Rectal smooth muscle tissue (tissue), 1 donor: ENCODE measurements around the gene PARD6B.
"Not testable (repeated sequence)": the region's sequence is repeated elsewhere in the genome, so short reads cannot be mapped to it uniquely, and the experiment has no call there.

Experiments used
- H3K27ac ChIP-seq: one replicate; pipeline ENCODE4 v1.7.0; 2013; ENCODE audit warnings: low read depth, low read length, inconsistent platforms
- H3K27me3 ChIP-seq: one replicate; pipeline ENCODE4 v1.7.0; 2013; ENCODE audit warnings: low read length; ENCODE audit not compliant: control insufficient read depth, insufficient read depth
- H3K36me3 ChIP-seq: one replicate; pipeline ENCODE4 v1.7.0; 2013; ENCODE audit warnings: low read length; ENCODE audit not compliant: control insufficient read depth, insufficient read depth
- H3K4me1 ChIP-seq: one replicate; pipeline ENCODE4 v1.7.0; 2013; ENCODE audit warnings: low read length; ENCODE audit not compliant: control insufficient read depth, insufficient read depth
- H3K4me3 ChIP-seq: one replicate; pipeline ENCODE4 v1.7.0; 2013; ENCODE audit warnings: low read length
- H3K9ac ChIP-seq: one replicate; pipeline ENCODE4 v1.7.0; 2013; ENCODE audit warnings: low read length

PARD6B gene

DNA sequence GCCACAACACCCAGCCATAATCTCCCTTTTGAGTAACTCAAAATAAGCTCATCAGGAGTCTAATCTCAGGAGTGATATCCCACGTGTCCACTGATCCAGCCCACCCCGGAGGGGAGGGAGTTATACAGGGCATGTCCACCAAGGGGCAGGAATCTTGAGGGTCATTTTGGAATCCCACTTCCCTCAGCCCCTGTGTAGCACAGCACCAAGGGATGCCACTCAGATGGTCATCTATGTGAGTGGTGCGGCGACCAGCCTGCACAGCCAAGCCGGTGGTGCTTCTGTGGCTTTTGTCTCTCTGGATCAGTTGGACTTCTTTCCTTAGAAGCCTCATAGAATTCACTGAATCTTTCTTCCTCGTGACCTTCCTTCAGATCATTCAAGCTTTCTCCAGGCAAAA, 52.5 kb downstream of the PARD6B start:
- Histone ChIP-seq H3K9ac (no peak overlapping the region), H3K27me3 (no peaks in the 10 kb centered on the region), H3K36me3 (no peaks in the 10 kb centered on the region), H3K4me3 (no peak overlapping the region), H3K4me1 (peaks cover 2% of the 10 kb centered on the region), H3K27ac (no peak overlapping the region)

DNA sequence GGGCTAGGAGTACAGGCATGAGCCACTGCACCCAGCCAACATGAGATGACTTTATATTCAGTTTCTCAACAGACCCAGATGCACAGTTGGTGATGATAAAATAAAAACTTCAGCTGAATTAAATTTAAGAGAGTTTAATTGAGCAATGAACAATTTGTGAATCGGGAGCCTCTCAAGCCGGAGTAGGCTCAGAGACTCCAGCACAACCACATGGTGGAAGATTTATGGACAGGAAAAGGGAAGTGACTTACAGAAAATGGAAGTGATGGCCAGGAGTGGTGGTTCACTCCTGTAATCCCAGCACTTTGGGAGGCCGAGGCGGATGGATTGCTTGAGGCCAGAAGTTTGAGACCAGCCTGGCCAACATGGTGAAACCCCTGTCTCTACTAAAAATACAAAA, 53.1 kb downstream of the PARD6B start:
- H3K27me3 ChIP-seq: no peaks in the 10 kb centered on the region
- no peak overlapping the region for H3K9ac ChIP-seq
- H3K36me3 ChIP-seq: no peaks in the 10 kb centered on the region
- no peak overlapping the region for H3K4me3 ChIP-seq
- H3K27ac ChIP-seq: no peak overlapping the region
- peaks cover 2% of the 10 kb centered on the region for H3K4me1 ChIP-seq

DNA sequence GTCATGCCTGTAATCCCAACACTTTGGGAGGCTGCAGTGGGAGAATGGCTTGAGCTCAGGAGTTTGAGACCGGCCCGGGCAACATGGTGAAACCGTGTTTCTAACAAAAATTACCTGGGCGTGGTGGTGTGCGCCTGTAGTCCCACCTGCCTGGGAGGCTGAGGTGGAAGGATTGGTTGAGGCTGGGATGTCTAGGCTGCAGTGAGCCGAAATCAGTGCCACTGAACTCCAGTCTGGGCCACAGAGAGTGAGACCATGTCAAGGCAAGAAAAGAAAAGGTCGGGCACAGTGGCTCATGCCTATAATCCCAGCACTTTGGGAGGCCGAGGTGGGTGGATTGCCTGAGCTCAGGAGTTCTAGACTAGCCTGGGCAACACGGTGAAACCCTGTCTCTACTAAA, 55.3 kb downstream of the PARD6B start:
- Histone ChIP-seq H3K4me3 (no peak overlapping the region), H3K36me3 (no peaks in the 10 kb centered on the region), H3K27me3 (no peaks in the 10 kb centered on the region), H3K4me1 (peaks cover 14% of the 10 kb centered on the region), H3K9ac (no peak overlapping the region), H3K27ac (no peak overlapping the region)

DNA sequence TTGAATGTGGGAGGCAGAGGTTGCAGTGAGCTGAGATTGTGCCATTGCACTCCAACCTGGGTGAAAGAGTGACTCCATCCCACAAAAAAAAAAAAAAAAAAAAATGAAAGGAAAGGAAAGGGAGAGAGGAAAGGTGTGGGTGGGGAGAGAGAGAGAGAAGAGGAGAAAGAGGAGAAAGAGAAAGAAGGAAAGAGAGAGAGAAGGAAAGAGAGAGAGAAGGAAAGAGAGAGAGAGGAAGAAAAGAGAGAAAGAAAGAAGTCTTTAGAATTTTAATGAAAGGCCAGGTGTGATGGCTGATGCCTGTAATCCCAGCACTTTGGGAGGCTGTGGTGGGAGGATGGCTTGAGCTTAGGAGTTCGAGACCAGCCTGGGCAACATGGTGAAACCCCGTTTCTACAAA, 55.8 kb downstream of the PARD6B start:
- H3K27ac ChIP-seq: no peak overlapping the region
- H3K9ac ChIP-seq: no peak overlapping the region
- H3K36me3 ChIP-seq: no peaks in the 10 kb centered on the region
- H3K4me3 ChIP-seq: no peak overlapping the region
- H3K4me1 ChIP-seq: peaks cover 14% of the 10 kb centered on the region
- no peaks in the 10 kb centered on the region for H3K27me3 ChIP-seq

DNA sequence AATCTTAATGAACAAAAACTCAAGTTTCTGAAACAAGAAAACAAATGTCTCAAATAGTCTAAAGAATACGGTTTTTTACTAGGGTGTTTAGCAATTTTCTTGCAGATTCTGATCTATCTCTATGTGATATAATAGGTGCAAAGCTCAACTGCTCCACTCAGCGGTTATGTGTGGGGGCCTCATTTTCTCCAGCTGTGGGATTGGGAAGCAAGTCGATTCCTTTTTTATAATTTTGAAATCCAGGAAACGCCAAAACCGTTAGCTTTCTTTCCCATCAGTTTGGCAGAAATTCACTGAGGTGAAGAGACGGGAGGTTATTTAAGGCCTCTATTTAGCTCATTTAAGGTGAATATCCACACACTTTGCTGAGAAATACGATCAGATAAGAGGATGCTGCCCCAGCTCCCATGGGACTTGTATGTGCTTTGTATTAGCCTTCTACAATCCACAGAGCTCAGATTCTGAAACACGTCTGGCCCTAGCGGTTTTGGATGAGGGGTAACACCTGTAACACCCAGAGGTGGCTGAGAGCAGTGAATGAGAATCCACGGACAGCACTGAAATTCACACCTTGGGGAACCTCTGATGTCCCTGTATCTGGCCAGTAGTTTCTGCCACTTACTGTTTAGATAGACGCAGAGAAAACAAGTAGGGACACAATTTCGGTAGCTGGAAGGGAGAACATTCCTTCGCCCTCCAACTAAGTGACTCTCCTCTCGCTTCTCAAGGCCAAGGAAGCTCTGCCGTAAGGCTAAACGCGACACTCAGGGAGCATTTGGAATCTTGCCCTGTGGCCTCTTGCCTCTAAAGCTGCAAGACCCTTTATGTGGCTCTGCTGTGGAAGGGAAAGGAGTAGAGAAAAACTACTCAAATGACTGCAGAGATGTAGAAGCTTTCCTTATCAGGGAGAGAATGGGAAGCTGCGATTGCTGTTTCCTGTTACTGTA, 56.9 kb downstream of the PARD6B start:
- Histone ChIP-seq H3K4me1 (peaks cover 14% of the 10 kb centered on the region), H3K27ac (no peak overlapping the region), H3K4me3 (no peak overlapping the region), H3K36me3 (no peaks in the 10 kb centered on the region), H3K9ac (no peak overlapping the region), H3K27me3 (no peaks in the 10 kb centered on the region)

DNA sequence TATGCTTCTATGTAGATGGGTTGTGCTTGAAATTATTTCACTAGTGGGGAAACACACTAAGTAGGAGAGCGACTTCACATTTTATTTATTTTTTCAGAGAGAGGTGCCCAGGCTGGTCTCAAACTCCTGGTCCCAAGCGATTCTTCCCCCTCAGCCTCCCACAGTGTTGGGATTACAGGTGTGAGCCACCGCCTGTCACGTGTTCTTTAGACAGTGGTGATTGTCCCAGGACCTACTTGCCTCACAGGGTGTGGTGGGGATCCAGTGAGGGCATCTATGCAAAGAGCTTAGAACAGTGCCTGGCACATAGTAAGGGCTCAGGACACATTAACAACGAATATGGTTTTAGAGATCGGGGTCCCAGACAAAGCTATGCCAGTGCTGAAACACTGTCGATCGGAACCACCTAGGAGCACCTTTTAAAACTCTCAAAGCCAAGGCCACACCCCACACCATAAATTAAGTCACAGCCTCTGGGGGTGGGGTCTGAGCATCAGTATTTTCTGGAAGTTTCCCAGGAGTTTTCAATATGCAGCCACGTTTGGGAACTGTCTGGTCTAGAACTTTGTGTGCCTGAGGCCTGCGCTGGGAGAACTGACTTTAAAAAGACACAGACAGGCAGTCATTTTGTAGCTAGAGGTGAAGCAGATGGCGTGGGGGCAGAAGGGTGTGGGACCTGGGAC, 58.7 kb downstream of the PARD6B start:
- no peaks in the 10 kb centered on the region for H3K36me3 ChIP-seq
- no peaks in the 10 kb centered on the region for H3K27me3 ChIP-seq
- H3K4me1 ChIP-seq: peaks cover 15% of the 10 kb centered on the region
- H3K9ac ChIP-seq: no peak overlapping the region
- H3K27ac ChIP-seq: peak overlapping the region; percentile 91
- no peak overlapping the region for H3K4me3 ChIP-seq

GRCh38 chr20:50790651-50791277, 59.4 kb downstream of the PARD6B start:
- Histone ChIP-seq H3K9ac (peak overlapping the region; percentile 78), H3K4me1 (peaks cover 15% of the 10 kb centered on the region), H3K36me3 (no peaks in the 10 kb centered on the region), H3K4me3 (peak overlapping the region; percentile 45), H3K27ac (peak overlapping the region; percentile 91), H3K27me3 (no peaks in the 10 kb centered on the region)

- no peak overlapping the region for H3K9ac ChIP-seq
- H3K4me3 ChIP-seq: no peak overlapping the region
- H3K27me3 ChIP-seq: no peaks in the 10 kb centered on the region
- H3K27ac ChIP-seq: peak overlapping the region; percentile 61
- H3K4me1 ChIP-seq: peaks cover 15% of the 10 kb centered on the region
- no peaks in the 10 kb centered on the region for H3K36me3 ChIP-seq
Observed at GRCh38 chr20:50792708-50793574, 61.6 kb downstream of the PARD6B start.

DNA sequence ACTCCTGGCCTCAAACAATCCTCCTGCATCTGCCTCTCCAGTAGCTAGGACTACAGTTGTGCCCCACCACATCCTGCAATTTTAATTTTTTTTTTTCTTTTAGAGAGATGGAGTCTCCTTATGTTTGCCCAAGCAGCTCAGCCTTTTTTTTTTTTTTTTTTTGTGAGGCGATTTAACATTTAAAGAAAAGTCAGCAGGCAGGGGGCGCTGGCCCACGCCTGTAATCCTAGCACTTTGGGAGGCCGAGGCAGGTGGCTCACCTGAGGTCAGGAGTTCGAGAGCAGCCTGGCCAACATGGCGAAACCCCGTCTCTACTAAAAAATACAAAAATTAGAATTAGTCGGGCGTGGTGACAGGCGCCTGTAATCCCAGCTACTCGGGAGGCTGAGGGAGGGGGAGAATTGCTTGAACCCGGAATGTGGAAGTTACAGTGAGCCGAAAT, 62.2 kb downstream of the PARD6B start:
- not testable (repeated sequence) for H3K27me3 ChIP-seq, H3K9ac ChIP-seq, H3K27ac ChIP-seq, H3K4me3 ChIP-seq, H3K36me3 ChIP-seq
- peaks cover 13% of the 10 kb centered on the region for H3K4me1 ChIP-seq

- Histone ChIP-seq H3K9ac (no peak overlapping the region), H3K36me3 (no peaks in the 10 kb centered on the region), H3K4me1 (peaks cover 13% of the 10 kb centered on the region), H3K27me3 (no peaks in the 10 kb centered on the region), H3K27ac (no peak overlapping the region), H3K4me3 (peak overlapping the region; percentile 52)
Observed at GRCh38 chr20:50794181-50794845, 62.9 kb downstream of the PARD6B start.

- H3K9ac ChIP-seq: no peak within 1 kb of the TSS
- H3K4me1 ChIP-seq: peaks cover 12% of the 10 kb centered on the region
- H3K27ac ChIP-seq: peak within 1 kb of the TSS; percentile 51
- no peaks in the 10 kb centered on the region for H3K27me3 ChIP-seq
- peak within 1 kb of the TSS; percentile 80 for H3K4me3 ChIP-seq
- no peaks in the 10 kb centered on the region for H3K36me3 ChIP-seq
Observed at GRCh38 chr20:50794846-50795634, 63.7 kb downstream of the PARD6B start, which contains the start of gene BCAS4. TSS of gene BCAS4 (plus strand) at chr20:50795061. CDS start at chr20:50795084, 23 bp downstream.
